ENCODE results near the gene EPHB3.
A peak's percentile ranks its signal among the peaks of the same experiment; 100 is the strongest.

GRCh38 chr3:184543843-184544512 is 17.6 kb upstream of the EPHB3 start:
- TF ChIP-seq, protein P1, sequence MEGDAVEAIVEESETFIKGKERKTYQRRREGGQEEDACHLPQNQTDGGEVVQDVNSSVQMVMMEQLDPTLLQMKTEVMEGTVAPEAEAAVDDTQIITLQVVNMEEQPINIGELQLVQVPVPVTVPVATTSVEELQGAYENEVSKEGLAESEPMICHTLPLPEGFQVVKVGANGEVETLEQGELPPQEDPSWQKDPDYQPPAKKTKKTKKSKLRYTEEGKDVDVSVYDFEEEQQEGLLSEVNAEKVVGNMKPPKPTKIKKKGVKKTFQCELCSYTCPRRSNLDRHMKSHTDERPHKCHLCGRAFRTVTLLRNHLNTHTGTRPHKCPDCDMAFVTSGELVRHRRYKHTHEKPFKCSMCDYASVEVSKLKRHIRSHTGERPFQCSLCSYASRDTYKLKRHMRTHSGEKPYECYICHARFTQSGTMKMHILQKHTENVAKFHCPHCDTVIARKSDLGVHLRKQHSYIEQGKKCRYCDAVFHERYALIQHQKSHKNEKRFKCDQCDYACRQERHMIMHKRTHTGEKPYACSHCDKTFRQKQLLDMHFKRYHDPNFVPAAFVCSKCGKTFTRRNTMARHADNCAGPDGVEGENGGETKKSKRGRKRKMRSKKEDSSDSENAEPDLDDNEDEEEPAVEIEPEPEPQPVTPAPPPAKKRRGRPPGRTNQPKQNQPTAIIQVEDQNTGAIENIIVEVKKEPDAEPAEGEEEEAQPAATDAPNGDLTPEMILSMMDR (conservative IDR thresholded peaks at IDR 0.05; ENCODE audit: low read depth, low read length): peak; percentile 91
- TF ChIP-seq POLR2A (IDR thresholded peaks at IDR 0.05; ENCODE audit: low read depth, low read length) (no peak), MXI1 (IDR thresholded peaks at IDR 0.05; ENCODE audit: borderline replicate concordance, low read depth, low read length) (no peak), MAFK (IDR thresholded peaks at IDR 0.05; ENCODE audit: low read depth, low read length) (no peak), RAD21 (IDR thresholded peaks at IDR 0.05; ENCODE audit: low read length) (peak; percentile 90), BHLHE40 (IDR thresholded peaks at IDR 0.05; ENCODE audit: low read depth, low read length) (no peak; the same call in 1 of the 2 replicates), CEBPB (IDR thresholded peaks at IDR 0.05; ENCODE audit: low read depth, low read length) (no peak), MAZ (IDR thresholded peaks at IDR 0.05; ENCODE audit: borderline replicate concordance, low read depth, low read length) (no peak), SMC3 (IDR thresholded peaks at IDR 0.05; ENCODE audit: low read depth, low read length) (peak; percentile 83), RFX5 (IDR thresholded peaks at IDR 0.05; ENCODE audit: low read depth, low read length) (no peak)
- TF ChIP-seq, protein P2, sequence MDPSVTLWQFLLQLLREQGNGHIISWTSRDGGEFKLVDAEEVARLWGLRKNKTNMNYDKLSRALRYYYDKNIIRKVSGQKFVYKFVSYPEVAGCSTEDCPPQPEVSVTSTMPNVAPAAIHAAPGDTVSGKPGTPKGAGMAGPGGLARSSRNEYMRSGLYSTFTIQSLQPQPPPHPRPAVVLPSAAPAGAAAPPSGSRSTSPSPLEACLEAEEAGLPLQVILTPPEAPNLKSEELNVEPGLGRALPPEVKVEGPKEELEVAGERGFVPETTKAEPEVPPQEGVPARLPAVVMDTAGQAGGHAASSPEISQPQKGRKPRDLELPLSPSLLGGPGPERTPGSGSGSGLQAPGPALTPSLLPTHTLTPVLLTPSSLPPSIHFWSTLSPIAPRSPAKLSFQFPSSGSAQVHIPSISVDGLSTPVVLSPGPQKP (IDR thresholded peaks at IDR 0.05; ENCODE audit: borderline replicate concordance, low read depth, low read length): no peak
- TF ChIP-seq, protein P3, sequence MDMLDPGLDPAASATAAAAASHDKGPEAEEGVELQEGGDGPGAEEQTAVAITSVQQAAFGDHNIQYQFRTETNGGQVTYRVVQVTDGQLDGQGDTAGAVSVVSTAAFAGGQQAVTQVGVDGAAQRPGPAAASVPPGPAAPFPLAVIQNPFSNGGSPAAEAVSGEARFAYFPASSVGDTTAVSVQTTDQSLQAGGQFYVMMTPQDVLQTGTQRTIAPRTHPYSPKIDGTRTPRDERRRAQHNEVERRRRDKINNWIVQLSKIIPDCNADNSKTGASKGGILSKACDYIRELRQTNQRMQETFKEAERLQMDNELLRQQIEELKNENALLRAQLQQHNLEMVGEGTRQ (IDR thresholded peaks at IDR 0.05; ENCODE audit: low read depth, low read length): no peak
